Small intestine (tissue), 7 donors: ENCODE data around the gene UCMA. TPM values are rescaled to one million over a fixed set of nuclear protein-coding genes. Genes with fewer than 3 reads are reported as not detected.
"Not testable (repeated sequence)": the region's sequence is repeated elsewhere in the genome, so short reads cannot be mapped to it uniquely, and the experiment has no call there.

Source experiments
- DNase-seq, 2 donors: peaks; one replicate each; pipeline versions ENCODE4 v3.0.0 to v3.0.0-alpha.2; 2013
- FAIRE-seq: peaks from 2 replicates; lab custom pipeline; 2012; peaks lifted over from hg19 to GRCh38; lab: Jason Lieb, UNC
- H3K27ac ChIP-seq, 3 donors: one replicate each; pipeline ENCODE4 v1.5.1; 2013; ENCODE audit warnings: low read length in 2 of 3, mild to moderate bottlenecking in 2 of 3, control low read depth in 1 of 3, inconsistent platforms in 1 of 3, low read depth in 1 of 3, moderate library complexity in 1 of 3
- H3K27me3 ChIP-seq, 3 donors: one replicate each; pipeline ENCODE4 v1.6.1; 2013; ENCODE audit warnings: low read length in 3 of 3, inconsistent platforms in 1 of 3; ENCODE audit not compliant: control insufficient read depth in 3 of 3, insufficient read depth in 3 of 3
- H3K36me3 ChIP-seq, 3 donors: one replicate each; pipeline ENCODE4 v1.6.1; 2013; ENCODE audit warnings: low read length in 3 of 3, inconsistent platforms in 1 of 3, low read depth in 1 of 3, mild to moderate bottlenecking in 1 of 3, moderate library complexity in 1 of 3; ENCODE audit not compliant: control insufficient read depth in 3 of 3, insufficient read depth in 2 of 3
- H3K4me1 ChIP-seq, 3 donors: one replicate each; pipeline ENCODE4 v1.6.1; 2013; ENCODE audit warnings: low read length in 2 of 3, inconsistent platforms in 1 of 3, low read depth in 1 of 3, mild to moderate bottlenecking in 1 of 3, moderate library complexity in 1 of 3; ENCODE audit not compliant: control insufficient read depth in 3 of 3, insufficient read depth in 2 of 3
- H3K4me3 ChIP-seq, 3 donors: one replicate each; pipeline ENCODE4 v1.5.1; 2013; ENCODE audit warnings: low read length in 3 of 3, control low read depth in 1 of 3, inconsistent platforms in 1 of 3, low read depth in 1 of 3, mild to moderate bottlenecking in 1 of 3, moderate library complexity in 1 of 3
- H3K9me3 ChIP-seq, 2 donors: one replicate each; pipeline ENCODE4 v1.6.1; 2013; ENCODE audit warnings: low read depth in 1 of 2, low read length in 1 of 2; ENCODE audit not compliant: control insufficient read depth in 2 of 2, insufficient read depth in 1 of 2
- WGBS, 3 donors: extraction: QIAGEN DNeasy Blood & Tissue Kit; methylation state at CpG; one replicate each; pipeline ENCODE4 v1.1.7; 2013; 5-methylcytosine and 5-hydroxymethylcytosine counted together
- polyA plus RNA-seq, 4 donors: library from polyadenylated mRNA; stranded (reverse) in 3 of 4; unstranded in 1 of 4; fragments of 200-250 nt in 3 of 4; fragments of 120-200 nt in 1 of 4; gene quantifications; one replicate each; pipeline versions ENCODE4 v1.2.1 to v1.2.3, GENCODE V29; 2013
- donor health status: healthy with polysubstance abuse.
- donor health status: control.
- donor health status: control.
- donor health status: Bipolar disorder and iron deficiency.
- donor health status: healthy.

Gene UCMA
- polyA plus RNA-seq, 4 donors = not detected

DNA sequence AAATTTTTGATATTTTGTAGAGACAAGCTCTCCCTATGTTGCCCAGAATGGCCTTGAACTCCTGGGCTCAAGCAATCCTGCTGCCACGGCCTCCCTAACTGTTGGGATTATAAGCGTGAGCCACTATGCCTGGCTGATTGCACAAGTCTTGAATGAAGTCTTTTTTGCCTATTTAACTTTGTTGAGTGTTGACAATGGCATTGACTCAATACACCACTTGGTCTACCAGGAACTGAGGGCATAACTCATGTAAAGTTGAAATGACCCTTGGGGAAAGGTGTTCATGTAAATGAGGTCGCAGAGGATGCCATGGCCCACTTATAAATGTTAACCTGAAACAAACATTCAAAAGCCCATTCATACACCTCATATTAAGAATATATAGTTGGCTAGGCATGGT, 7.4 kb upstream of the UCMA start:
- Histone ChIP-seq H3K9me3 (no peaks in the 10 kb centered on the region), H3K27ac (no peak overlapping the region), H3K36me3 (no peaks in the 10 kb centered on the region), H3K27me3 (no peaks in the 10 kb centered on the region), H3K4me3 (no peak overlapping the region), H3K4me1 (no peaks in the 10 kb centered on the region)
- no peak for DNase-seq
- WGBS, 3 donors = 83 to 86% (median 84%) methylated on average over 3 of the region's 3 CpGs
- no peak for FAIRE-seq

GRCh38 chr10:13239923-13240322, 5.7 kb upstream of the UCMA start:
- Histone ChIP-seq H3K36me3 (no peaks in the 10 kb centered on the region), H3K27me3 (no peaks in the 10 kb centered on the region), H3K4me3 (no peak overlapping the region), H3K27ac (no peak overlapping the region), H3K4me1 (no peaks in the 10 kb centered on the region), H3K9me3 (no peaks in the 10 kb centered on the region)
- DNase-seq (no peak), FAIRE-seq (no peak)
- 85 to 88% (median 88%) methylated on average over 7 of the region's 7 CpGs for WGBS, 3 donors

GRCh38 chr10:13238271-13239077, 4.3 kb upstream of the UCMA start:
- H3K27me3 ChIP-seq = no peaks in the 10 kb centered on the region
- FAIRE-seq (no peak), DNase-seq (no peak)
- no peak overlapping the region for H3K4me3 ChIP-seq
- H3K27ac ChIP-seq = no peak overlapping the region
- no peaks in the 10 kb centered on the region for H3K9me3 ChIP-seq
- no peaks in the 10 kb centered on the region for H3K36me3 ChIP-seq
- WGBS, 3 donors = 79 to 82% (median 81%) methylated on average over 16 of the region's 16 CpGs
- no peaks in the 10 kb centered on the region for H3K4me1 ChIP-seq

DNA sequence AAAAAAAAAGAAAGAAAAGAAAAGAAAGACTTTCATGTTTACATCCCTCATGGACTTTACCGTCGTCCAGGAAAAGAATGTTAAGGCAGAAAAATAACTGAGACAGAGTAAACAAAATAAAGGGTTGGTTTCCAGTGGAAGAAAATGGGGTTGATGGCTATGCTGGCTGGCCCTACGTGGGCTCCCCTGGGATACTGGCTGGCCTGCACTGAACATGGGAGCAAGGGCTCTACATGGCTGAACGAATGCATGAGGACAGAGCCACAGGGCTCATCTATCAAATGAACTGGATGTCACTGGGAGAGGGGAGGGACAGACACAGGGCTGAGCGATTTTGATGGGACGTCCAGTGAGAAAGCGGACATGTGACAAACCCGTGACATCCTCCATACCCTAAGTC, 2.5 kb upstream of the UCMA start:
- no peak for DNase-seq
- no peak overlapping the region for H3K27ac ChIP-seq
- H3K27me3 ChIP-seq = no peaks in the 10 kb centered on the region
- no peaks in the 10 kb centered on the region for H3K4me1 ChIP-seq
- no peaks in the 10 kb centered on the region for H3K36me3 ChIP-seq
- FAIRE-seq = no peak
- no peak overlapping the region for H3K4me3 ChIP-seq
- 79 to 87% (median 82%) methylated on average over 8 of the region's 8 CpGs for WGBS, 3 donors
- H3K9me3 ChIP-seq = no peaks in the 10 kb centered on the region

GRCh38 chr10:13234736-13235135, 562 bp upstream of the UCMA start:
- not testable (repeated sequence) for H3K27ac ChIP-seq, H3K4me3 ChIP-seq, H3K4me1 ChIP-seq, DNase-seq, FAIRE-seq, H3K27me3 ChIP-seq, H3K9me3 ChIP-seq, H3K36me3 ChIP-seq
- 86 to 88% (median 86%) methylated on average over 13 of the region's 13 CpGs for WGBS, 3 donors

DNA sequence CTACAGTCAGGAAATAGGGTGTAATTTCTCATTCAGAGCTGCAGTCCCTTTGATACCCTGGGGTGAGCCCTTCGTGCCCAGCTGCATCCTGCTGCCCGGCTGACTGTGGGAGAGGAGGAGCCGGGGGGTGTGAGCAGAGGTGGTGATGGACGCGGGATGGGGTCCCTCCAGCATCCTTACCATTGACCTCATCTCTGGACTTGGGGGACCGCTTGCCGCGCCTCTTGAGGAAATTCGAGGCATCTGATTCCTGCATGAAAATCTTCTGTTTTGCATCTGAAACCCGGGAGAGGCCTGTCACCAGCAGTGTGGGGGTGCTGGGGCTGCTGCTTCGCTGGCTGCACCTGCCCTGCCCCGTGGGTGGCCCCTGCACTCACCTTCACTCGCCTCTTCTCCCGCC, 816 bp downstream of the UCMA start:
- FAIRE-seq = no peak
- Histone ChIP-seq H3K4me3 (no peak overlapping the region), H3K36me3 (no peaks in the 10 kb centered on the region), H3K9me3 (no peaks in the 10 kb centered on the region), H3K27me3 (no peaks in the 10 kb centered on the region), H3K27ac (no peak overlapping the region), H3K4me1 (no peaks in the 10 kb centered on the region)
- WGBS, 3 donors = 59 to 73% (median 69%) methylated on average over 14 of the region's 14 CpGs
- DNase-seq = no peak

- 78 to 93% (median 81%) methylated on average over 6 of the region's 6 CpGs for WGBS, 3 donors
- Histone ChIP-seq H3K36me3 (no peaks in the 10 kb centered on the region), H3K27me3 (no peaks in the 10 kb centered on the region), H3K4me3 (no peak overlapping the region), H3K9me3 (no peaks in the 10 kb centered on the region), H3K27ac (no peak overlapping the region), H3K4me1 (no peaks in the 10 kb centered on the region)
- FAIRE-seq (no peak), DNase-seq (no peak)
These were observed 2.4 kb downstream of the UCMA start for GRCh38 chr10:13231808-13232207.

GRCh38 chr10:13231190-13231589, 3.0 kb downstream of the UCMA start:
- Histone ChIP-seq H3K4me3 (no peak overlapping the region), H3K36me3 (no peaks in the 10 kb centered on the region), H3K27me3 (no peaks in the 10 kb centered on the region), H3K27ac (no peak overlapping the region), H3K4me1 (no peaks in the 10 kb centered on the region), H3K9me3 (no peaks in the 10 kb centered on the region)
- 68 to 82% (median 78%) methylated on average over 9 of the region's 9 CpGs for WGBS, 3 donors
- FAIRE-seq = no peak
- no peak for DNase-seq

- no peaks in the 10 kb centered on the region for H3K36me3 ChIP-seq
- no peaks in the 10 kb centered on the region for H3K27me3 ChIP-seq
- no peak overlapping the region for H3K4me3 ChIP-seq
- FAIRE-seq = no peak
- no peaks in the 10 kb centered on the region for H3K9me3 ChIP-seq
- no peaks in the 10 kb centered on the region for H3K4me1 ChIP-seq
- DNase-seq = peak in 1 of 2 donors; percentile 11
- 19 to 72% (median 51%) methylated on average over 5 of the region's 5 CpGs for WGBS, 3 donors
- no peak overlapping the region for H3K27ac ChIP-seq
These were observed 7.1 kb downstream of the UCMA start for GRCh38 chr10:13227031-13227430.
